ENCODE measurements around the gene C19orf44.
A peak's percentile ranks its signal among the peaks of the same experiment; 100 is the strongest.
"Not testable (repeated sequence)": the region's sequence is repeated elsewhere in the genome, so short reads cannot be mapped to it uniquely, and the experiment has no call there.

Gene C19orf44

DNA sequence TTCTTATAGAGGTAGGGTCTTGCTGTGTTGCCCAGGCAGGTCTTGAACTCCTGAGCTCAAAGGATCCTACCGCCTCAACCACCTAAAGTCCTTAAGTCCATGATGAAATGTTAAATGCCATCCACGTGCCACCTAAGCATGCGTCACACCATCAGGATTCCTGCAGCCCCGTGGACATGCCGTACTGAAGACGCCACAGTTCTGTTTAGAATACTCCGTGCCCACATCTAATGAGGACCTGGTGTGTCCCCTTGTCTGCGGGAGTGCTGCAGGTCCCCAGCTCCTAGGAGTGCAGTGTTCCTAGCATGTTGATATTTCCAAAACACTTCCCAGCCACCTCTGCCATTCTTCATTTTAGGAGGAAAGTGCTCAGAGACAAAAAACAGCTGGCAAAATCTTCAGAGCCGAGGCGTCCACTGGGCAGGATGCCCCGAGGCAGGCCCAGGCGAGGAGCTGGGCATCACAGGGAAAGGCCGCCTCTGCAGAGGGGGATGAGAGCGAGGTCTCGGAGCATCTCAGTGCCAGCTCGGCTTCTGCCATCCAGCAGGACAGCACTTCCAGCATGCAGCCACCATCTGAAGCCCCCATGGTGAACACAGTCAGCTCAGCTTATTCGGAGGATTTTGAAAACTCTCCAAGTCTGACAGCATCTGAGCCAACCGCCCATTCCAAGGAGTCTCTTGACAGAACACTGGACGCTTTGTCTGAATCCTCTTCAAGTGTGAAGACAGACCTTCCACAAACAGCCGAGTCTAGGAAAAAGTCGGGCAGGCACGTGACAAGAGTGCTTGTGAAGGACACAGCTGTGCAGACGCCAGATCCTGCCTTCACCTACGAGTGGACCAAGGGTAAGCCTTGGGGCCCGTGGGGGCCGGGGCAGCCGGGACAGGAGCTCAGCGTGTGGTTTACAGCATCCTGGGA, 13.2 kb downstream of the C19orf44 start:
- no peaks in the 10 kb centered on the region for H3K9me3 Mint-ChIP-seq
- no peak overlapping the region for H3K27ac Mint-ChIP-seq (ENCODE audit: low read depth)
- no peaks in the 10 kb centered on the region for H3K4me1 Mint-ChIP-seq
- H3K27me3 Mint-ChIP-seq, result no peaks in the 10 kb centered on the region
- peaks cover 3% of the 10 kb centered on the region for H3K36me3 Mint-ChIP-seq (ENCODE audit: insufficient read depth)
- ATAC-seq (replicated peaks; ENCODE audit: extremely low read depth, poor library complexity, severe bottlenecking) (no peak), DNase-seq (ENCODE audit: low spot score in 2 of 2) (no peak)
- H3K4me3 Mint-ChIP-seq, result no peak overlapping the region

DNA sequence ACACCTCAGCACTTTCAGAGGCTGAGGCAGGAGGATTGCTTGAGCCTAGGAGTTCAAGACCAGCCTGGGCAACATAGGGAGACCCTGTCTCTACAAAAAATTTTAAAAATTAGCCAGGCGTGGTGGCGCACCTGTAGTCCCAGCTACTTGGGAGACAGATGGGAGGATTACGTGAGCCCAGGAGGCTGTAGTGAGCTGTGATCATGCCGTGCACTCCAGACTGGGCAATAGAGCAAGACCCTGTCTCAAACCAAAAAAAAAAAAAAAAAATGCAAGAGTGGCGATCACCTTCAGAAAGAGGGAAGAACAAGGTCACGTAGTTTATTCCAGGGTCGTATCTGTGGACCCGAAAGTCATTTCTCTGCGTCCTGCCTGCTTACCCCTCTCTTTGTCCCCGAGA, 16.4 kb downstream of the C19orf44 start:
- Mint-ChIP-seq H3K4me1 (peaks cover 10% of the 10 kb centered on the region), H3K27ac (ENCODE audit: low read depth) (peak overlapping the region; percentile 46)
- not testable (repeated sequence) for ATAC-seq (replicated peaks; ENCODE audit: extremely low read depth, poor library complexity, severe bottlenecking); H3K4me3 Mint-ChIP-seq; H3K36me3 Mint-ChIP-seq (ENCODE audit: insufficient read depth); H3K27me3 Mint-ChIP-seq; H3K9me3 Mint-ChIP-seq; DNase-seq (ENCODE audit: low spot score in 2 of 2)

DNA sequence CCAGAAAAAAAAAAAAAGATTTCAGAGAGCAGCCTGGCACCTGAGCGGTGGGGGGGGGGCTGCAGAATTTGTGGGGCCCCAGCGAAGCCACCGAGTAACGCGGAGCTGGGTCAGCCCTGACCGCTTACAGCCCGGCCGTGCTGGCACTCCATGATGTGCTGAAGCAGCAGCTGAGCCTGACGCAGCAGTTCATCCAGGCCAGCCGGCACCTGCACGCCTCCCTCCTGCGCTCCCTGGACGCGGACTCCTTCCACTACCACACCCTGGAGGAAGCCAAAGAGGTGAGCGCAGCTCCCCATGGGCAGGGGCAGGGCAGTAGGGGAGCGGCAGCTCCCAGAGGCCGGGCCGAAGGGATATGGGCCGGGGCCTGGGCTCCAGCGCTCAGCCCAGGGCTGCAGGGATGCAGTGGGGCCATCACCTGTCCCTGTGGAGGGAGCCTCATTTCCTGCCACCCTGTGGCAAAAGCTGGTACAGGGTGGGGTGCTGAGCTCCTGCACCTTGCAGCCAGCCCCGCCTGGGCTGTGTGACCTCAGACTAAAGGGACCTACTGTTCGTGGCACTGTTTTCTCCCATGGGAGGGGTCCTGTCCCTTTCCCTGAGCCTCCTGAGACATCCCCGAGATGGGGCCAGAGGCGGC, 18.3 kb downstream of the C19orf44 start:
- ATAC-seq (replicated peaks; ENCODE audit: extremely low read depth, poor library complexity, severe bottlenecking), result no peak
- no peaks in the 10 kb centered on the region for H3K27me3 Mint-ChIP-seq
- no peak overlapping the region for H3K27ac Mint-ChIP-seq (ENCODE audit: low read depth)
- peaks cover 16% of the 10 kb centered on the region for H3K36me3 Mint-ChIP-seq (ENCODE audit: insufficient read depth)
- no peak for DNase-seq (ENCODE audit: low spot score in 2 of 2)
- H3K4me1 Mint-ChIP-seq, result peaks cover 15% of the 10 kb centered on the region
- no peak overlapping the region for H3K4me3 Mint-ChIP-seq
- H3K9me3 Mint-ChIP-seq, result no peaks in the 10 kb centered on the region

DNA sequence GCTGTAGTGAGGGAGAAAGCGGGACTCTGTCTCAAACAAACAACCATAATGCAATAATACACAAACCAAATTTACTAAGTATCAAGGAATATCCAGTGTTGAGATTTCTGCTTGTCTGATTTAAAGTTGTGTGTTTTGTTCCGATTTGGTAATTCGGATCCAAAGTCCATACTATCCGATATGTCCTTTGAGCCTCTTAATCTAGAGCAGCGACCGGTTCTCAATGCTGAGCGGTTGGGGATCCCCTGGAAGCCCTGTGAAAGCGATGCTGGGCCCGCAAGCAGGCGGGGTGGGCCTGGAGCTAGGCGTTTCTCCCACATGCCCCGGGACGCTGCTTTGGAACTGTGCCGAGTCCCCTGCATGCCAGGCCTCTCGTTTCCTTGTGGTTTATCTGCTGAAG, 20.2 kb downstream of the C19orf44 start:
- no peaks in the 10 kb centered on the region for H3K27me3 Mint-ChIP-seq
- DNase-seq (ENCODE audit: low spot score in 2 of 2) (no peak), ATAC-seq (replicated peaks; ENCODE audit: extremely low read depth, poor library complexity, severe bottlenecking) (no peak)
- H3K27ac Mint-ChIP-seq (ENCODE audit: low read depth), result peak overlapping the region; percentile 84
- no peaks in the 10 kb centered on the region for H3K9me3 Mint-ChIP-seq
- peaks cover 15% of the 10 kb centered on the region for H3K4me1 Mint-ChIP-seq
- H3K36me3 Mint-ChIP-seq (ENCODE audit: insufficient read depth), result peaks cover 25% of the 10 kb centered on the region
- H3K4me3 Mint-ChIP-seq, result no peak overlapping the region

DNA sequence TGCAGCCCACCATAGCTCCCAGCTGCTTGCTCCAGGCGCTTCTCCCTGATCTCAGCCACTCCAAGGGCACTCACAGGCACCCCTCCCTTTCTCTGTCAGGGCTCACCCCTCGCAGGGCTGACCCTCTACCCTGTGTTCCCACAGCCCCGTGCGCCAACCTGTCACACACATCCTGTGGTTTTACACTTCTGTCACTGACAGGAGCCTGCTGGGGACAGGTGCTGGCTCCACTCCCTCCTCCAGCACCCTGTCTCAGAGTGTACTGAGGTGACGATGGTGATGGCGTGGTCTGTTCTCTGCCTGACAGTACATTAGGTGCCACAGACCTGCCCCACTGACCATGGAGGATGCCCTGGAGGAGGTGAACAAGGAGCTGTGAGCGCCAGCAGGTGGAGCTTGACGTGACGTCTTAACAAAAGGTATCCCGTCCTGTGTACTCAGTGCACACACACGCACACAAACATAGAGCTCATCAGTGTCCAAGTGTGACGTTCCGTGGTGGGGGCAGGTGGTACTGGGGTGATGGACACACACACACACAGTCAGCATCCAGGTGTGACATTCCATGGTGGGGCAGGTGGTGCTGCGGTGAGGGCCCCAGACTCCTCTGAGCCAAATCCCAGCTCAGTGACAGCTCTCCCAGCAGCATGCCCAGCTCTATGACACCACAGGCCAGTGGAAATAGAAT, 20.9 kb downstream of the C19orf44 start:
- Mint-ChIP-seq H3K27ac (ENCODE audit: low read depth) (peak overlapping the region; percentile 84), H3K27me3 (no peaks in the 10 kb centered on the region), H3K4me1 (peaks cover 15% of the 10 kb centered on the region), H3K36me3 (ENCODE audit: insufficient read depth) (peaks cover 27% of the 10 kb centered on the region), H3K9me3 (no peaks in the 10 kb centered on the region), H3K4me3 (peak overlapping the region; percentile 25)
- DNase-seq (ENCODE audit: low spot score in 2 of 2) (no peak), ATAC-seq (replicated peaks; ENCODE audit: extremely low read depth, poor library complexity, severe bottlenecking) (peak; percentile 91)

DNA sequence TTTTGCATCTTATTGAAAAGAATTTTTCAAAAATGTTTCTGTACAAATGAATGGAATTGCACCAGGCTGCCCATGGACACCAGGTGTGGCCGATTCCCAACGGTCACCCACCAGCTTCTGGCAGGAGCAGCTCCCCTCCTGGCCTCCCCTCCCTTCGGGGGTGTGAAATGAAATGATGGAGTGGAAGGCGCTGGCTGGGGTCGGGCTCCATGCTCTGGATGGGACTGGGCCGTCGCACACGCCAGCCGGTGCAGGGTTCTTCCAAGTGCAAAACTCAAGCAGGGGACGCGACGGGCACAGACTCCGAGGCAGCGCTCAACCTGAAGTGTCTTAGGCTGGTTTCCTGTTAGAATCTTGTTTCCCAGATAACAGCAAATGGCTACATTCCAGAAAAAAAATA, 21.9 kb downstream of the C19orf44 start:
- H3K4me1 Mint-ChIP-seq, result peaks cover 15% of the 10 kb centered on the region
- H3K9me3 Mint-ChIP-seq, result no peaks in the 10 kb centered on the region
- no peaks in the 10 kb centered on the region for H3K27me3 Mint-ChIP-seq
- H3K4me3 Mint-ChIP-seq, result no peak overlapping the region
- DNase-seq (ENCODE audit: low spot score in 2 of 2), result no peak
- no peak overlapping the region for H3K27ac Mint-ChIP-seq (ENCODE audit: low read depth)
- ATAC-seq (replicated peaks; ENCODE audit: extremely low read depth, poor library complexity, severe bottlenecking), result no peak
- peaks cover 31% of the 10 kb centered on the region for H3K36me3 Mint-ChIP-seq (ENCODE audit: insufficient read depth)

DNA sequence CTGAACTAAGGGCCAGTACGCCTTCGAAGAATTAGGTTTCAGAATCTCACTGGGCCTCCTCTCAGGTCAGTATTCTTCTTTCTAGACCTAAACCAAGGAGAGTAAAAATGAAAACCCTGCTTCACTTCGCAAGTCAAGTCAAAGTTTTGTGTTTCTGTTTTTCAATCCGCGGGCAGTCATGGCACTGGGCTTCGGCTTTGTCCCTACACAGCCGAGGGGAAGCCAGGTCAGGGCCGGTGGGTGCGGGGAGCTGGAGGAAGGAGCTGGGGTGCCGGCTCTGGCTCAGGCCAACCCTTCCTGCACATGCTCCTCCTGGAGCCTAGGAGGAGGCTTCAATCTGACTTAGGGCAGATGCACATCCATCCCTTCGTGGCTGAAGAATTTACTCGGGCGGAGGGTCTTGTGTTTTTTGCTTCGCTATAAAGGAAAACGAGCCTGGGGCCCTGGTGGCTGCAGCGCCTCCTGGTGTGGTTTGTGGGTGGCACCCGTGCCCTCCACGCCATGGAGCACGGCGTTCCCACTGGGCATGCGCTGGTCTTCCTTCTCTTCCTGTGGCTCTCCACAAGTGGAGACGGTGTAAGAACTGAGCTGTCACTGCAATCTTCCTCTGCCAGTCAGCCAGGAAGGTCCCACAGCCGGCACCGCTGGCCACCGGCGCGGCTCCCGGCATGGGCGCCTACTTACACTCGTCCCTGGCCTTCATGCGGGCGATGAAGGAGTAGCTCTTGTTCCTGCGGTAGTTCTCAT, 22.5 kb downstream of the C19orf44 start:
- H3K4me3 Mint-ChIP-seq, result no peak overlapping the region
- no peak for ATAC-seq (replicated peaks; ENCODE audit: extremely low read depth, poor library complexity, severe bottlenecking)
- H3K27ac Mint-ChIP-seq (ENCODE audit: low read depth), result no peak overlapping the region
- no peaks in the 10 kb centered on the region for H3K9me3 Mint-ChIP-seq
- no peak for DNase-seq (ENCODE audit: low spot score in 2 of 2)
- no peaks in the 10 kb centered on the region for H3K27me3 Mint-ChIP-seq
- H3K36me3 Mint-ChIP-seq (ENCODE audit: insufficient read depth), result peaks cover 36% of the 10 kb centered on the region
- peaks cover 15% of the 10 kb centered on the region for H3K4me1 Mint-ChIP-seq

DNA sequence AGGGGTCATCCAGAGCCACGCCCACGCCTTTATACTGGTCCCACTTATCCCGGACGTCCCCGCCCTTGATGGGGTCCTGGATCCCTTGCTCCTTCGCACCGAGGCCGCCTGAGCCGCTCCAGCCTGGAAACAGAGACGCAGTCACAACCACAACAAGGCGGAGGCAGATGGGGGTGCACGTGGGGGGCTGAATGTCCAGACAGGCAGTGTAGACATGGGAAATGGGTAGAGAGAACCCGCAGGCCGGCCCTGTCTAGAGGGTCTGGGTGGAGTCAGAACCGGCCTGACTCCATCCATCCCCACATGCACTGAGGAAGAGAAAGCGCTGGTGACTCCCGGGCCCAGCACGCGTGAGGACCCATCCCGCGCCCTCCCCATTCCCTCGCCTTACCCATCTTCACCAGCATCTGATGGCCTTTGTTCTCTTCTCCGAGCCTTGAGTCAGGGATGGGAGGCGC, 23.1 kb downstream of the C19orf44 start:
- Mint-ChIP-seq H3K27ac (ENCODE audit: low read depth) (no peak overlapping the region), H3K9me3 (no peaks in the 10 kb centered on the region), H3K27me3 (no peaks in the 10 kb centered on the region), H3K4me1 (peaks cover 15% of the 10 kb centered on the region), H3K36me3 (ENCODE audit: insufficient read depth) (peaks cover 42% of the 10 kb centered on the region), H3K4me3 (no peak overlapping the region)
- DNase-seq (ENCODE audit: low spot score in 2 of 2) (no peak), ATAC-seq (replicated peaks; ENCODE audit: extremely low read depth, poor library complexity, severe bottlenecking) (no peak)

DNA sequence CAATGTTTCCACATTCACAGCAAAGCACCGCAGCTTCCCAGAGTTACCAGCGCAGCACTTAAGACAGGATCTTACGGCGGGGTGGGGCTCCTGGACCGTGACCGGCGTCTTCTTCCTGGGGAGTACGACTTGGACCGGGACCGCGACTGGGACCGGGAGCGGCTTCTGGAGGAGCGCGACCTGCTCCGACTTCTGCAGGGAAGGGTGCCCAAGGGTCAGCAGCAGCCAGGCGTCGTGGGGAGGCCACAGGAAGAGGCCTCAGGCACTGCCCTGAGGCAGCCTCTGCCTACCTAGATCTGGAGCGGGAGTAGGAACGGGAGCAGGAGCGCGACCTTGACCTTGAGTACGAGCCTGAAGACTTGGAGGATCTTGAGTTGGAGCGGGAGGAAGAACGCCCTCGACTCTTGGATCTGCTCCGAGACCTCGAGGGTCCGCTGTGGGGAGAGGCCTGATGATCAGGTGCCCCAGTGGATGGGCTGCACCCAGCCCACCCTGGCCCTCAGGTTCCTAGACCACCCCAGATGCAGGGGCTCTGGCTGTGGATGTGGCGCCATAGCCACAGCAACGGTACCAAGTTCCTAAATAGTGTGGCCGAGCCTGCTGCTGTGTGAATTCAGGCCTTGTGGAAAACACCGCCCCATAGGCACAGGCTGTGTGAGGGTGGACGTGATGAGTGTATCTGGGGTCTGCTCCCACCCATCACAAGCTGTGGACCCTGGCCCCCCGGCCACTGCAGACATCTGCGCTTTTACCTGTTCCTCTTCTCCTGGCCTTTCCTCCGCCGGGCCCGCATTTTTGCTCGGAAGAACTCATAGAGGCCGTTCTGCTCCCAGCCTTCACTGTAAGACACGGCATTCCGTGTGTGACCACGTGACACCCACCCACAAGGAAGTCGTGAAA, 24.1 kb downstream of the C19orf44 start:
- Mint-ChIP-seq H3K9me3 (no peaks in the 10 kb centered on the region), H3K36me3 (ENCODE audit: insufficient read depth) (peaks cover 44% of the 10 kb centered on the region), H3K27ac (ENCODE audit: low read depth) (no peak overlapping the region), H3K27me3 (no peaks in the 10 kb centered on the region), H3K4me3 (no peak overlapping the region), H3K4me1 (peaks cover 15% of the 10 kb centered on the region)
- DNase-seq (ENCODE audit: low spot score in 2 of 2) (no peak), ATAC-seq (replicated peaks; ENCODE audit: extremely low read depth, poor library complexity, severe bottlenecking) (no peak)

DNA sequence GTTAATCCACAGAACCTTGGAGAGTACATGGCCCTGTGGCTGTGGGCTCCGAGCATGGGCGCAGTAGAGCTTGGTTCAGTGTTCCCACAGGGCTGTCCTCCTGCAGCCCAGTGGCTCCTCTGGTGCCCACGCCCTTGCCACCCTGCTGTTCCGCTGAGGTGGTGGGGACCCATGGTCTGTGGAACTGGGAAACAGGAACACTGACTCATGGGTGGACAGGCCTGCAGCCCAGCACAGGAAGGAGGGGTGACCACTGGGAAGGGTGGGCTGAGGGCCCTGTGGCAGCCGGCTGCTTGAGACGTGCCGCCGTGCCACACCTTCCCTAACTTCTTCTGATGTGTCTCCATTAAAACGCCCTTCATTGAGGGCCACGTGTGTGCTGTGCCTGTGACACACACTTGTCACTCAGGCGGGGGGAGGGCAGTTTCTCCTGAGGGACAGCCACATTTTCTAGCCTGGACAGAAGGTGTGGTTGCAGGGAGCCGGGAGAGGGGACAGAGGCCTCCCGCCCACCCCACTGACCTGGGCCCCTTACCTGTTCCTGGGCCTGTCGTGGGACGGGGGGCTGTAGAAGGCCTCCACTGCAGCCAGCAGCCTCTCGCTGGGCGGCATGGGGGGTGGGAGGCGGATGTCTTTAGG, 24.9 kb downstream of the C19orf44 start:
- ATAC-seq (replicated peaks; ENCODE audit: extremely low read depth, poor library complexity, severe bottlenecking), result no peak

DNA sequence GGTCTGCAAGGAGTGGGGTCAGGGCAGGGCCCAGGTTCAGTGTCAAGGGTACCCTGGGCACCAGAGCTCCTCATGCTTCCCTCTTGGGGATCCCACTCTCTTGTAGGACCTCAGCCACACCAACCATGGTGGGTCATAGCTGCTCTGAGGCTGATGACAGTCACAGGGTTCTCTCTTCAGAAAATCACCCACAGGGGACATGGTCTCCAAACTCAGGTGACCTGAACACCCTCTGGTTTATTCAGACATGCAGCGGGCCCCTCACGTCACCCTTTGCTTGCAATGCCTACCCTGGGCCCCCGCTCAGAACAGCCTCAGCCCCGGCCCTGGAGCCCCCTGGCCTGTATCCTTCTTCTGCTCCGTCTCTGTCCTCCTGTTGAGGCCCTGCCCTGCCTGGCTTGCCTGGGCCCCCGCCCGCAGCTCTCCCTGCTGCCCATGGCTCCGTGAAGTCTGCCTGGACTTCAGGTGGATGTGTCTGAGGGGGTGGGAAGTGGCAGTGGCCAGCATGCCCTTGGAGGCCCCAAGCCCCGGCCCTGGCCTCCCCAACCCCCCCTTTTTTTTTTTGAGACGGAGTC, 25.6 kb downstream of the C19orf44 start:
- Mint-ChIP-seq H3K36me3 (ENCODE audit: insufficient read depth) (peaks cover 49% of the 10 kb centered on the region), H3K4me3 (no peak overlapping the region), H3K4me1 (peaks cover 12% of the 10 kb centered on the region), H3K9me3 (no peaks in the 10 kb centered on the region), H3K27ac (ENCODE audit: low read depth) (no peak overlapping the region), H3K27me3 (no peaks in the 10 kb centered on the region)
- ATAC-seq (replicated peaks; ENCODE audit: extremely low read depth, poor library complexity, severe bottlenecking) (no peak), DNase-seq (ENCODE audit: low spot score in 2 of 2) (no peak)

More for the DNA sequence above, 24.9 kb downstream of the C19orf44 start:
- Mint-ChIP-seq H3K4me1 (peaks cover 15% of the 10 kb centered on the region), H3K36me3 (ENCODE audit: insufficient read depth) (peaks cover 46% of the 10 kb centered on the region), H3K4me3 (no peak overlapping the region), H3K27ac (ENCODE audit: low read depth) (no peak overlapping the region), H3K9me3 (no peaks in the 10 kb centered on the region), H3K27me3 (no peaks in the 10 kb centered on the region)
- DNase-seq (ENCODE audit: low spot score in 2 of 2), result no peak
